Colonic mucosa (tissue), 4 donors: ENCODE data around the gene TP53I11. TPM values are rescaled to one million over a fixed set of nuclear protein-coding genes. Genes with fewer than 3 reads are reported as not detected.
A peak's percentile ranks its signal among the peaks of the same experiment; 100 is the strongest.

ENCODE experiments used
- DNase-seq: peaks from one replicate; pipeline ENCODE4 v3.0.0-alpha.2; 2020
- H3K27ac ChIP-seq: fragments of 200-600 bp; one replicate; pipeline ENCODE4 v1.8.0; 2021
- H3K27me3 ChIP-seq: fragments of 200-600 bp; one replicate; pipeline ENCODE4 v1.8.0; 2021
- H3K36me3 ChIP-seq: fragments of 200-600 bp; one replicate; pipeline ENCODE4 v1.8.0; 2021
- H3K4me1 ChIP-seq: fragments of 200-600 bp; one replicate; pipeline ENCODE4 v1.8.0; 2021; ENCODE audit warnings: mild to moderate bottlenecking
- H3K4me3 ChIP-seq: fragments of 200-600 bp; one replicate; pipeline ENCODE4 v1.8.0; 2021
- H3K9ac ChIP-seq, 2 donors: one replicate each; pipeline ENCODE4 v1.7.0; 2013; ENCODE audit warnings: control low read depth in 2 of 2, low read depth in 2 of 2, low read length in 2 of 2
- H3K9me3 ChIP-seq: fragments of 200-600 bp; one replicate; pipeline ENCODE4 v1.8.0; 2021
- intact Hi-C: fragments of 100-400 bp; cut with DNase I; formaldehyde crosslinking; loops from one replicate; pipeline ENCODE4 v1.14.1; 2022
- total RNA-seq, 2 donors: library from RNA; stranded (reverse); fragmentation: NEBNext Ultra II Directional in 1 of 2; extraction: Animal tissue kit (Norgen Biotek cat#: 25700) in 1 of 2; gene quantifications; one replicate each; pipeline ENCODE4 v1.2.1, GENCODE V29; 2021
- TF ChIP-seq, protein P1 (sequence below): fragments of 200-600 bp; IDR thresholded peaks from one replicate; pipeline ENCODE4 v1.8.0; 2022; ENCODE audit warnings: antibody characterized with exemption, mild to moderate bottlenecking
- donor health status: healthy.
- donor health status: DM: no; HTN: no; CAD: no.
- donor health status: DM: no; HTN: no; CAD: no.

Gene TP53I11, protein sequence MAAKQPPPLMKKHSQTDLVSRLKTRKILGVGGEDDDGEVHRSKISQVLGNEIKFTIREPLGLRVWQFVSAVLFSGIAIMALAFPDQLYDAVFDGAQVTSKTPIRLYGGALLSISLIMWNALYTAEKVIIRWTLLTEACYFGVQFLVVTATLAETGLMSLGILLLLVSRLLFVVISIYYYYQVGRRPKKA
- 100 to 1,000 TPM; 103 to 158 TPM for total RNA-seq

DNA sequence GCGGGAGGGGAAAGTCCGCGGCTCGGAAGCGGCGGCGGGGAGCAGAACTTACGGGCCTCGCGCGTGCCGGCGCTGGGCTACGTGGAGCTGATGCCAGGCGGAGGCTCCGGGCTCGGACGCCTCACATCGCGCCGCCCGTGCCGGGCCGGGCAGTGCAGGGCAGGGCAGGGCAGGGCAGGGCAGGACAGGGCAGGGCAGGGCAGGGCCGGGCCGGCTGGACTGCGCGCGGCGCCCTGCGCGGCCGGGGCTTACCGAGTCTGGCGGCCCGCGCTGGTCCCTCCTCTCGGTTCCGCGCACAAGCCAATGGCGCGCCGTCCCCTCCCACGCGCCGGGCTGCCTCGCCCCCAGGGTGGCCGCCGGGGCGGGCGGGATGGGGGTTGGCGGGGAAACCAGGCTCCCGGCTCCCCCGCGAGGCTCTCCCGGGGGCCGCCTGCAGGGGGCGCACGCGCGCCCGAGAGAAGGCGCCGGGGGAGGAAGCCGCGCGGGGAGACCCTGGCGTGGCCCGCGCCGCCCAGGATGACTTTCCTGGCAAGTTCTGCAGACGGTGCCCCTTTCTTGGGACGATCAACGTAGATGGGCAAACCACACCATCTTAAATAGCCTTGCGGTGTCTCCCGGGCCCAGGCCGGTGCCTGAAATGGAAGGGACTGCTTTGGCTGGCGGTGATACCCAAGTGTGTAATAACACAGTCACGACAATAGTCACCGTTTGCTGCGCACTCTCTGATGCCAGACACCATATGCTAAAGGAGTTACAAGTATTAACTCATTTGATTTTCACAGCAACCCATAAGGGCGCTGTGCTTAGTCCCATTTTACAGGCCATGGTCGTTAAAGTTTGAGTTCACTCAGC lies at the start of gene TP53I11:
Gene TP53I11, minus strand, starts transcription at position 259 of the 852 bp plus-strand sequence. CDS start 12,548 bp downstream, outside the sequence.
- TF ChIP-seq, protein P1, sequence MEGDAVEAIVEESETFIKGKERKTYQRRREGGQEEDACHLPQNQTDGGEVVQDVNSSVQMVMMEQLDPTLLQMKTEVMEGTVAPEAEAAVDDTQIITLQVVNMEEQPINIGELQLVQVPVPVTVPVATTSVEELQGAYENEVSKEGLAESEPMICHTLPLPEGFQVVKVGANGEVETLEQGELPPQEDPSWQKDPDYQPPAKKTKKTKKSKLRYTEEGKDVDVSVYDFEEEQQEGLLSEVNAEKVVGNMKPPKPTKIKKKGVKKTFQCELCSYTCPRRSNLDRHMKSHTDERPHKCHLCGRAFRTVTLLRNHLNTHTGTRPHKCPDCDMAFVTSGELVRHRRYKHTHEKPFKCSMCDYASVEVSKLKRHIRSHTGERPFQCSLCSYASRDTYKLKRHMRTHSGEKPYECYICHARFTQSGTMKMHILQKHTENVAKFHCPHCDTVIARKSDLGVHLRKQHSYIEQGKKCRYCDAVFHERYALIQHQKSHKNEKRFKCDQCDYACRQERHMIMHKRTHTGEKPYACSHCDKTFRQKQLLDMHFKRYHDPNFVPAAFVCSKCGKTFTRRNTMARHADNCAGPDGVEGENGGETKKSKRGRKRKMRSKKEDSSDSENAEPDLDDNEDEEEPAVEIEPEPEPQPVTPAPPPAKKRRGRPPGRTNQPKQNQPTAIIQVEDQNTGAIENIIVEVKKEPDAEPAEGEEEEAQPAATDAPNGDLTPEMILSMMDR, result peak; percentile 79
- Histone ChIP-seq H3K27ac (peak within 1 kb of the TSS; percentile 95), H3K9ac (peak within 1 kb of the TSS; percentile 88 to 95), H3K4me1 (peaks cover 13% of the 10 kb centered on the region), H3K9me3 (no peaks in the 10 kb centered on the region), H3K36me3 (no peaks in the 10 kb centered on the region), H3K4me3 (peak within 1 kb of the TSS; percentile 83), H3K27me3 (no peaks in the 10 kb centered on the region)
- intact Hi-C loops, result no loop called here
- peak; percentile 89 for DNase-seq

DNA sequence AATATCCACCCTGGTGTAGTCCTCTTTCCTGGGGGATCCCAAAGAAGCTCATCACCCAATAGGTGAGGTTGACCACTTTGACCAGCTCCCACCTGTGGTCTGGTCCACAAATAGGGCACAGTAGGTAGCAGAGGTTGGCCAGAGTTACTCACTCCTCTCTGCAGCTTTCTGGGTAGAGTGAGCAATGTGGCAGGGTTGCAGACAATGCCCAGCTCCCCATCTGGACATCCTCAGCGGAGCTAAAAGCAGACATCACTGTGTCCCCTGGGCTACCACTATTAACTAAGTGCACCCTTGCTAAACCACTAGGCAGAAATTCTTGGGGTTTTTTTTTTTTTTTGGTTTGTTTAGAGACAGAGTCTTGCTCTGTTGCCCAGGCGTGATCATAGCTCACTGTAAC lies 48.4 kb upstream of the TP53I11 start:
- Histone ChIP-seq H3K36me3 (no peaks in the 10 kb centered on the region), H3K4me3 (no peak overlapping the region), H3K9ac (no peak overlapping the region), H3K4me1 (no peaks in the 10 kb centered on the region), H3K9me3 (no peaks in the 10 kb centered on the region), H3K27ac (no peak overlapping the region), H3K27me3 (no peaks in the 10 kb centered on the region)
- intact Hi-C loops, result no loop called here
- TF ChIP-seq, protein P1, result no peak
- DNase-seq, result no peak

DNA sequence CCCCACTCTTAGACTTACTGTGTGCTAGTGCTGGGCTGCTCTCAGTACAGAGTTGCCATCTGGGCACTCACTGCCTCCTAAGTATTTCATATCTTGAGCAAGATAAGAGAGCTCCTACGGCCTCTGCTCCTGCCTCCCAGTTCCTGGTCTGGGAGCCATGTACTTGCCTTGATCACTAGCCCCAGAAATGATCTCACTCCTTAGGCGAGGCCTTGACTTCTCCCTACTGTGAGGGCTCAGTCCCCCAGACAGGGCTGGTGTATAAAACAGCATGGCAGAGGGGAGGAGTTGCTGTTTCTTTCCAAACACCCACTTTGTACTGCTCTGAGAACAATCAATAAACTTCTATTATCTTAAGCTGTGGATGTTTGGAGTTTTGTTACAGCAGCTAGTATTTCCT lies 47.4 kb upstream of the TP53I11 start:
- Histone ChIP-seq H3K9me3 (no peaks in the 10 kb centered on the region), H3K9ac (no peak overlapping the region), H3K27ac (no peak overlapping the region), H3K4me1 (no peaks in the 10 kb centered on the region), H3K27me3 (no peaks in the 10 kb centered on the region), H3K4me3 (no peak overlapping the region), H3K36me3 (no peaks in the 10 kb centered on the region)
- intact Hi-C loops, result no loop called here
- TF ChIP-seq, protein P1, result no peak
- no peak for DNase-seq

DNA sequence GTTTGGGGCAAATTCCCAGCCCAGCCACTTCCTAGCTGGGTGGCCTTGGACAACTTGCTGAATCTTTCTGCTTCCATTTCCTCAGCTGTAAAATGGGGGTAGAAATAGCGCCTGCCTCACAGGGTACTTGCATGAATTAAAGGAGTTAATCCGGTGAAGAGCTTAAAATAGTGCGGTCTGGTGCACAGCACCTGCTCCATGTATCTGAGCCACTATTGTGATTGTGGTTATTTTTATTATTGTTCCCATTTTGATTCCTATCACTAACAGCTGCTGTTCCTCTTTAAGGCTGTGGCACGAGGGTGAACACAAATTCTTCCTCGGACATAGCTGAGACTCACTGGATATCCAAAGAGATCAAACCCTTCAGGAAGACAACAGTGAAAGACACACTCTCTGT lies 46.9 kb upstream of the TP53I11 start:
- intact Hi-C loops, result no loop called here
- no peak for DNase-seq
- H3K27ac ChIP-seq, result no peak overlapping the region
- TF ChIP-seq, protein P1, result no peak
- no peak overlapping the region for H3K9ac ChIP-seq
- no peaks in the 10 kb centered on the region for H3K27me3 ChIP-seq
- H3K4me1 ChIP-seq, result no peaks in the 10 kb centered on the region
- no peaks in the 10 kb centered on the region for H3K36me3 ChIP-seq
- H3K9me3 ChIP-seq, result no peaks in the 10 kb centered on the region
- no peak overlapping the region for H3K4me3 ChIP-seq

DNA sequence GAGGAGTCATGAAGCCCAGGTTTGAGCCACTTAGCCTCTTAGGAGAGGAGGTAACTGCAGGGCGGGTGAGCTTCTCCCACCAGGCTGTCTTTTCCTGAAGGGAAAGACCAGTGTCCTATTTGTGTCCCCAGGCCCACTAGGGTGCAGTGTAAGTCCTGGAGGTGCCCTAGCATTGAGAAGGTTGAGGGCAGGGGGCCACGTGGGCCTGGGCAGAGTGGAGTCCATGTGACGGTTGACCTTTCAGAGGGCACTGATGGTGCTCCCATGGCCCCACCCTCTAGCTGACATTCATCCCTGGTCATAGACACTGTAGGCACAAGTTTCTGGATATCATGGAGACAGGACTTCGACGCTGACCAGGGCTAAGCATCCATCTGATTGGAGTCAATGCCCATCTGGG lies 44.1 kb upstream of the TP53I11 start:
- no peaks in the 10 kb centered on the region for H3K27me3 ChIP-seq
- no peaks in the 10 kb centered on the region for H3K9me3 ChIP-seq
- H3K9ac ChIP-seq, result no peak overlapping the region
- H3K36me3 ChIP-seq, result no peaks in the 10 kb centered on the region
- TF ChIP-seq, protein P1, result no peak
- H3K4me3 ChIP-seq, result no peak overlapping the region
- no peak overlapping the region for H3K27ac ChIP-seq
- H3K4me1 ChIP-seq, result no peaks in the 10 kb centered on the region
- no peak for DNase-seq
- intact Hi-C loops, result no loop called here
